GM18499 (cell line): Measurements from ENCODE around the gene DDX4.
"Not testable (repeated sequence)": the region's sequence is repeated elsewhere in the genome, so short reads cannot be mapped to it uniquely, and the experiment has no call there.

Source experiments
- ATAC-seq: cut with Tn5 transposase; IDR thresholded peaks from one replicate; pipeline ENCODE4 v1.9.1; 2021; ENCODE audit warnings: moderate number of reproducible peaks; ENCODE audit not compliant: insufficient read depth, unreplicated experiment

DDX4 gene

DNA sequence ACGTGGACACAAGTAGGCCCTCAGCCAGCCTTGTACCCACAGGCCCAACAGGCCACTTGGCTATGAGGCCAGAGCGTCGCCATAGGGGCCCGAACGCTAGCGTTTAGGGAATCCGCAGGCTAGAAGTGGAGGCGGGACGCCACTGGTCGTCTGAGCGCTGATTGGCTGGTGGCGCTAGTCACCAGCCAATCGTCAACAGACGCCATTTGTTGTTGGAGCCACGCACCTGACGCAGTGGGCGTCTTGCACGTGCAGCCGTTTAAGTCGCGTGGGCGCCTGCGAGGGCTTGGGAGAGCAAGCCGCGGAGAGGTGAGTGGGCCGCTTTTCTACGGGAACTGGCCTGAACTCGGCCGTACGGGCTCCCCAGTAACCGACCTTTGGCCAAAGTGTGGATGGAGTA, at the start of gene DDX4:
TSS of gene DDX4 (plus strand) at position 269 of the 400 bp plus-strand sequence. CDS start 903 bp downstream, outside the sequence.
- ATAC-seq, result no peak

DNA sequence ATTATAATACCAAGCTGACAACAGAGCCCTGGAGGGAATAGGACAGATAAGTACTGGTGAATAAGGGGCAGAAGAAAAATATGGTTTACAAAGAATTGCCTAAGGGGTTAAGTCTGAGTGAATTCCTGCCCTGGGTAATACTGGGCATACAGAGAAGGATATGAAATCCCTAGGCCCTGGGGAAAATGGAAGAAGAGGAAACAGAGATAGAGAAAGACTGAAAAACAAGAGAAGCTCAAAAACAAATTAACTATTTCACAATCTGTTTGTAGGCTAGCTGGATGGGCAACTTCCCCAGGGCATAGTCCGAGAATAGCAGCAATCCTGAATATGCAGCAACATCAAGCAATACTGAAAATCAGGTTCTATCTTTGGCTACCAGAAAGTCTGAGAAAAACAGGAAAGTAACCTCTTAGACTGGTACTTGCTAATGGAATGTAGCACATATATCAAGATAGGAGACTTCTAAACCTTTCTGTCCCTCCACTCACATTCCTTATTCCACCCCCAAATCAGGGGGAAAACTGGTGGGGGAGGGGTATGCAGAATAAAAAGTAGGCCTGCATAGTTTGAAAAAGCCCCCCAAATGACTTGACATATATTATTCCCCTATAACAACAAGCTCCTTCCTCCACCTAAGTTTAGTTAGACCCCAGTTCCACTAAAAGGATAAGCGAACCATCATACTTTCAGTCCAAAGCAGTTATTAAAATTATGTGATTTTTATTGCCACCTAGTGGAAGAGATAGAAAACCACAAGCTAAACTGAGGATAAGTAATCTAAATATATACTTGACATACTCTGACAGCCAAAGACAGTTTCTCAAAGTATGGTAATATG, 46.4 kb upstream of the DDX4 start:
- no peak for ATAC-seq

DNA sequence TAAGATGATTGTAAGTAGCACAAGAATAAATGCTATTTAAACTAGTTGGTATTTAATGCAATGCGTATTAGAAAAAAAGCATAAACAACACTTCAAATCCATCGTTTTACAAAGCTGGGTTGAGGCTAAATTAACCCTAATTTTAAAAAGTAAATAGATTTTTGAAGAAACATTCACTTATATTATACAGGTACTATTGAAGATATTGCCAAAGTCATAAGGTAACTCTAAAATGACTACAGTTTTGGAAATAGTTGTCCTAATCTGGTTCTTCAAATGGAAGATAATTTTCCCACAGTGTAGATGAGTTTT, 45.8 kb upstream of the DDX4 start:
- no peak for ATAC-seq

DNA sequence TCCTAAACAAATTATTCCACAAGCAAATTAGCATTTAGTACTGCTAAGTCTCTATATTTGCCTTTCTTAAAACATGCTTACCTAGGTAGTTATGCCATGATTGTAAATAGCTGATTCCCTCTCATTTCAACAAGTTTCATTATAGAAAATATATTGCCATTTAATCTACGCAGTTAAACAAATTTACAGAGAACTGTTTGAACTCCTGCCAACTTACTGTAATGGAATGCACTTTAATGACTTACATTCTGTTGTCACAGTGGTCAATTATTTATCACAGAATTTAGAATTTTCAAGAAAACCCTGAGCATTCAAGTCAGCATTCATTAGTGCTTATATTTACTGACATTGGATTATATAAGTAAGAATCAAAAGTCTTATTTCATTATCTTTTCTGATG, 45.4 kb upstream of the DDX4 start:
- ATAC-seq, result no peak

DNA sequence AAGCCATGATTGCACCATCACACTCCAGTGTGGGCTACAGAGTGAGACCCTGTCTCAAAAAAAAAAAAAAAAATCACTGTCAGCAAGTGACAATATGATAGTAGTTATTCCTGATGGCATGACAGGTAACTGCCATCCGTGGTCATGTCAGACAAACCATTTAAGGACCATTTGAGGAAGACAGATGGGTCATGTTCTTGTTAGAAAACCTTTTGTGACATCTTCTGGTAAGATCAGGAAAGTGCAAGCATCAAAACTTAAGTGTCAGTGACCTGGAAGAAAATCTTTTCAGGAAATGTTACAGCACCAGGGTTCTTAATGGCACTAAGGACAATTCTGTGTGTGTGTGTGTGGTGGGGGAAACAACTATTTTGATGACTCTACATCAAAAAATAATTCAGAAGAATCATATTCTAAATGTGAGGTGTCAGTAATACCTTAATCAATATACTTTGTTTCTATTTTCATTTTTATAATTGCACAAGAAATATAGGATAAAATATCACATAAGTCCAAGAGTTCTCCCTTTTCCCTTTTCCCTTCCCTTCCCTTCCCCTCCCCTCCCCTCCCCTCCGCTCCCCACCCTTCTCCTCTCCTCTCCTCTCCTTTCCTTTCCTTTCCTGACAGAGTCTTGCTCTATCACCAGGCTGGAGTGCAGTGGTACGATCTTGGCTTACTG, 43.6 kb upstream of the DDX4 start:
- ATAC-seq, result no peak

DNA sequence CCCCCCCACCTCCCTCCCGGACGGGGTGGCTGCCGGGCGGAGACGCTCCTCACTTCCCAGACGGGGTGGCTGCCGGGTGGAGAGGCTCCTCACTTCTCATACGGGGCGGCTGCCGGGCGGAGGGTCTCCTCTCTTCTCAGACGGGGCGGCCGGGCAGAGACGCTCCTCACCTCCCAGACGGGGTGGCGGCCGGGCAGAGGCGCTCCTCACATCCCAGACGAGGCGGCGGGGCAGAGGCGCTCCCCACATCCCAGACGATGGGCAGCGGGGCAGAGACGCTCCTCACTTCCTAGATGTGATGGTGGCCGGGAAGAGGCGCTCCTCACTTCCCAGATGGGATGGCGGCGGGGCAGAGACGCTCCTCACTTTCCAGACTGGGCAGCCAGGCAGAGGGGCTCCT, 41.2 kb upstream of the DDX4 start:
- not testable (repeated sequence) for ATAC-seq

DNA sequence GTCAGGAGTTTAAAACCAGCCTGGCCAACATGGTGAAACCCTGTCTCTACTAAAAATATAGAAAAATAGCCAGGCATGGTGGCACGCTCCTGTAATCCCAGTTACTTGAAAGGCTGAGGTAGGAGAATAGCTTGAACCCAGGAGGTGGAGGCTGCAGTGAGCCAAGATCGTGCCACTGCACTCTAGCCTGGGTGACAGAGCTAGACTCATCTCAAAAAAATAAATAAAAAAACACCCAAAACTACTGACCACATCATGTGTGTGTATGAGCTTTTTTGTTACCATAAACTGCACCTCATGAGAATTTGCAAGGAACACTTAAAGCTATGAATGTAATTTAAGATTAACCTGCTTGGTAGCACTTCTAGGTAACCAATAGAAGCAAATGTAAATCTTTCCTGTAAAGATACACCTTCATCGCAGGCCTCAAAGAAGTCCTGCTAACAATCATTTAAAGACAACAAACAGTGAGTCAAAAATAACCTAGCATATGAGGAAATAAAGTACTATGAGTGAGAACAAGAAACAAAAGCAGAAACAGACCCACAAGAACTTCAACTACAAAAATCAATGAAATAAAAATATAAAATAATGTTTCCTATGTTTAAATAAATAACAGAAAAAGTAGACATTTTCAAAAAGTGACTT, 38.7 kb upstream of the DDX4 start:
- no peak for ATAC-seq

DNA sequence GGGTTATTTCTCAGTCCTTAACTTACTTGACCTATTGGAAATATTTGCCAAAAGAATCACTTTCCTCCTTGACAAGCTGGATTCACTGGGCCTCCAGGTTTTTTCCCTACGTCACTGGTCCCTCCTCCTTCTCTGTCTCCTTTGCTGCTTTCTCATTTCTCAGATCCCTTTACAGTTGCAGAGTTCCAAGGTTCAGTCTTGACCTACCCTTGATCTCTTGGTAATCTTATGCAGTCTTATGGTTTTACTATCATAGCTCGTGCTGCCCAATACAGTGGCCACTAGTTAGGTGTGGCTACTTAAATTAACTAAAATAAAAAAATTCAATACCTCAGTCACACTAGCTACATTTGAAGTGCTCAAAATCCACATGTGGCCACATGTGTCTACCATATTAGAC, 37.1 kb upstream of the DDX4 start:
- ATAC-seq, result no peak

DNA sequence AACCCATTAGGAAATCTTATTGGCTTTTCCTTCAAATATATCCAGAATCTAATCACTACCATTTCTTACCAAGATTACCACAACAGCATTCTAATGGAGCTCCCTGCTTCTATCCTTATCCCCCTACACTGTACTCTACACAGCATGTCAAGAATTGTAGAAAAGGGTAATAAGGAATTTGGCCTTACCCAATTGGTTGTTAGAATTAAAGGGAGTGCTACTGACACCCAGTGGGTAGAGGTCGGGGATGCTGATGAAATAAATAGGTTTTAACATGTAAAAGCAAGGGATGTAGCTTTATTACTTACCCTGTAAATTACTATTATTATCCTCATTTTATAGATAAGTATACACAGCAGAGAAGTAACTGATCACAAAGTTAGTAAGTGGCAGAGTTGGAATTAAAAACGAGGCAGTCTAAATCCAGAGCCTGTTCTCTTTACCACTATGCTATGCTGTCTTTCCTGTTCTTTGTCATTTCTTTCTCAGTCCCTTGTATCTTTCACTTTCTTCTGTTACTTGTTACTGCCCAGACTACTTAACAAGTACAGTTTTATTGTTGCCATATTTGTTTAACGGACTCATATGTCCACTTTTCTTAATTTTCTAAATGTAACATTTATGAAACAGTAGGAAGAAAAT, 36.3 kb upstream of the DDX4 start:
- ATAC-seq, result no peak

DNA sequence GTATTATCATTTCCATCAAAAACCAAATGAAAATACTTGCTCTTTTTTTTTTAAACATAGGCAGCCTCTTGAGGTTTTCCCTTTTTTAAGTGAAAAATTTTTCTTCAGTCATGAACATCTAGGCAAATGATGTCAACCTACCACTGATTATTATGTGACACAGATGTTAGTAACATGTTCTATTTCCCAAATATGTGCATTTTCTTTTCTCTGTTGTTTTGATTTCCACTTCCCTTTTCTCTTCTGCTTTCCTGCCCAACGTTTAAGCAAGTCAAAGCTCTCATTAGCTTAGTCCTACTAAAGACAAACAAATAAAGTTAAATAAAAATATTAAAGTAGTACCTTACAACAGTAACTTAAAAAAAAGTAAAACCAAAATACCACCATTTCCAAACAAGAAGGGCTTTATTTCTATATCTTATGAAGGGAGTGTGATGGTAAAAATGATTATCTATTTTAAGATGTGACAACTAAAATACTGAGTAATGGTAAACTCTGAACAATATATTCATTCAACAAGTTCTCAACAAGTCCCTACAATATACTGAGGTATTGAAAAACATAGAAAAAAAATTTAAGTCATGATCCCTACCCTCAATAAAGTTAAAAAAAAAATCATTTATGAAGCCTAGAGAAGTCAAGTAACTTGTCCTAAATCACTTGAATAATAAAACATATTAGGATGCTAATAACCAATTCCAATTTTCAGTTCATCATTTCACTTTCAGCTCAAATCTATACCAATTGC, 35.1 kb upstream of the DDX4 start:
- ATAC-seq, result no peak

DNA sequence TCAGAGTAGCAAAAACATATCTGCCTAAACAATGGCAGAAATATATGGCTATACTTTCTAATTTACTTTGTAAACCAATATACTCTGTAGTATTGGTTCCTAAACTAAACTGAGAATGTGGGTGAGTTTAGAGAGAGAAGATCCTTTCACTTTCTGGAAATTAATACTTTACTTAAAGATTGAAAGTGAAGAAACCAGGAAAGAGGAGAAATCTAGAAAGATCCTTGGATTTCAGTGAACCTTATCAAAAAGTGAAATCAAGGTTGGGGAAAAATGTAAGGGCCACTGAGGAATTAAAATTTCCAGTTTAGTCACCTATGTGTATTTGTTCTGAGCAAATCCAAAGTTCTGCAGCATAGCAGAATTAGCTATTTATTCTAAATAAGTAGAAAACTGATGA, 31.6 kb upstream of the DDX4 start:
- no peak for ATAC-seq

DNA sequence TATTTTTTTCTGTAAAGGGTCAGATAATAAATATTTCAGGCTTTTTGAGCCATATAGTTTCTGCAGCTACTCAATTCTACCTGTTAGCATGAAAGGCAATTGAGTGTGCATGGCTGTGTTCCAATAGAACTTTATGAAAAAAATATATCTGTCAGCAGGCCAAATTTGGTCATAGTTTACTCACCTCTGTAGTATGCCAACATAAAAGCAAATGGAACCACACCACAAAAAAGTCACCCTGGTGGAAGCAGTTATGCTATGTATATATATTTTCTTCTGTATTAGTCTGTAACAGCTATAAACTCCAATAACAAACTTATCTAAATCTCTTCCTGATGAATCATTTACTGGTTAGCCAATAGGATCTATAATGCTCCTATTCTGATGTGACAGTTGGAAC, 29.1 kb upstream of the DDX4 start:
- no peak for ATAC-seq

DNA sequence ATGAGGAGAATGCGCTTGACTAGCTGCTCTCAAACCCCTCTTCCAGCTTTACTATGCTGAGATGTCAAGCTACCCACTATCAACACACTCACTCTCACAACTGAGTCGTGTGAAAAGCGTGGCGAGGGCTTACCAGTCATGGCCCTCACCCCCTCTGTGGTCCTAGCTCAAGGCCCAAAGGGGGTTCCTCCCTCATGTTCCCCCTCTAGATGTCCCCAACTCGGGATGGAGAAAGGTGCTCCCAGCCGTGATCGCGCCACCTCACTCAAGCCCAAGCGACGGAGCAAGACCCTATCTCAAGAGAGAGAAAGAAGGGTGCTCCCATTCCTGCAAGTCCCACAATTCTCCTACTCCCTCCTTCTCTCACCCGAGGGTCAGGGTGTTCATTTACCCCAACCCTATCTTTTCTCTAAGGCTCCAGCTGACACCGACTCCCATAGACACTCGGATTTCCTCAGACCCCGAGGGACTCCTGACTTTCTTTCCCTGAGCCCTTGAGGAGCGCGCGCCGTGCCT, 26.3 kb upstream of the DDX4 start:
- ATAC-seq, result no peak

DNA sequence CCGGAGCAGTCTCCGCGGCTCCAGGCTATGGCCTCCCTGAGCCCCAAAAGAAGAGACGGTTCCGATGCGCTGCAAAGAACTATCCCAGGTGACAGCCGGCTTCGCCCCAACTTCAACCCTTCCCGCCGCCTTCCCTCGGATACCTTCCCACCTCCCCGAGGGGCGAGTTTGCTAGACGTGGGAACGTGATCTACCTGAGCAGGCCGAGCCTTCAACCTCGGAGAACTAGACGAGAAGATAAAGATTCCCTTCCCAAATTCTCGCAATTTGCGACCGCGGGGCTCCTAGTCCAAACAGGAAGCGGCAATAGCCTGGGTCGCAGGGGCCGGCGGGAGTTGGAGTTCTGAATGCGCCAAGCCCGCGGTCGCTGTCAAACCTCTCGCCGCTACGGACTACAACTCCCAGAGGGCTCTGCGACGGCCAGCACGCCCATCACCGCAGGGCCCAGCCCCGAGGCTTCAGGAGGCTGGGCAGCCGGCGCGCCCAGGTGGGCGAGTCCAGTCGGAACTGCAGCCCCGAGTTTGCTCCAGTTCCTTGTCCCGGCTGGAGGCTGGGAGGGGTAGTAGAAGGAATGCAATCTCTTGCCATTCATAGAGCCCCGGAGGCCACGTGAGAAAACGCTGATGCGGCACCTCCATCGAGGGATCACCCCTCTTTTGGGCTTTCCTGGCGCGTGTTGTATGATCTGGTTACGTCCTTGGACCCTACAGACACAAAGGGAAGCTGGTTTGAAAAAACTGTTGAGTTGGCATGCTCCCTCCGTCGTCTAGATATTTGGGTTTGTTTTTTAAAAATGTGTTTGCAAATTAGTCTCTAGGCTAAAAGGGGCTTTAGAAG, 25.6 kb upstream of the DDX4 start, which contains the start of gene SLC38A9:
TSS of gene SLC38A9 (minus strand) at position 302 of the 837 bp plus-strand sequence. CDS start 14,366 bp downstream, outside the sequence.
- ATAC-seq, result peak; percentile 97

DNA sequence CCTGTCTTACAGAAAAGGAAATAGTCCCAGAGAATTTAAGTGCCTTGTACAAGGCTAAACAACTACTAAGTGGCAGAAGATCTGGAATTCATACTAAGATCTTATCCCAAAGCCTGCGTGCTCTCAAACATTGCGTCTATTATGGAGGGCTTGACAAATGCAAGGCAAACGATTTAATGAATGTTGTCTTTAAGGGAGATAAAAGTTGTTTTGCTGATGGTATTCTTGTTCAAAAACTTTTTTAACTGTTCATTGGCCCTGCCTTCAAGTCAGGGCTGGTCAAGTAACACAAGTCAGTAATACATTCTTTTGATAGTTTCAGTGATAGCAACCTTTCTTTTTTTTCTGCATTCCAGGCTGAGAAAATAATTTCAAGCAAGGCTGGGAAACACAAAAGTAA, 24.0 kb upstream of the DDX4 start:
- ATAC-seq, result no peak

DNA sequence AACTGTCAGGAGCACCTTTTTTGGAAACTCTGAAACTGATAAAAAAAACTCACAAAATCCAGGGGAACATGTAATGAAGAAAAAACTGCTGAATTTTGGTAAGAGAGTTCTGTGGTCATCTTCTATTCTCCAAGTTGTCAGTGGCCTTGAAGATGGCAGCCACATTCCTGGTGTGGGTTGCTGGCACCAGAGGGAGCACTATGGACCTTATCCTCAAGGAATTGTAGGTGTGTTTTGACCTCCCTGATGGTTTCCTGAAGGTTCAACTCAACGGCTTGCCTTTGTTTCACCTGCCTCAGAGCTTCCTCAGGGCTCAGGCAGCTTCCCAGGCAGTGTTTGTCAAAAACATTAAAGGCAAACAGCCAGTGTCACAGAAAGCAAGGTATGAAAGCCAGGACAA, 23.5 kb upstream of the DDX4 start:
- no peak for ATAC-seq

DNA sequence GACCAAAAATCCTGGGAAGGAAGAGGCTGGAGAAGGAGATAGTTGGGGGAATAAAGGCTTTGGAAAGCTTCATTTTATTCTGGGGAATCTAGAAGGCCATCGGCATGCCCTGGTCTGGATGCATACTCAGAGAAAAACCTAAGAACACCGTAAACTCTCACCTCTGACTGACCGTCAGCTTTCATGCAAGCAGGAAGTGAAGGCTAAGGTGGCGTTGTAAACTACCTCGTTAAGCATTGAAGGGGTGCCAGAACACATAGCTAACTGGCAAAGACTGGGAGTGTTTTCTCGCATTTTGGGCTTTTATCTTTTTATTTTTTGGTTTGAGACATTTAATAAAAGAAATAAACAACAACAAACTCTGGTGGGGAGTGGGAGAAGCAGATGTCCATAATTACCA, 23.1 kb upstream of the DDX4 start:
- no peak for ATAC-seq

DNA sequence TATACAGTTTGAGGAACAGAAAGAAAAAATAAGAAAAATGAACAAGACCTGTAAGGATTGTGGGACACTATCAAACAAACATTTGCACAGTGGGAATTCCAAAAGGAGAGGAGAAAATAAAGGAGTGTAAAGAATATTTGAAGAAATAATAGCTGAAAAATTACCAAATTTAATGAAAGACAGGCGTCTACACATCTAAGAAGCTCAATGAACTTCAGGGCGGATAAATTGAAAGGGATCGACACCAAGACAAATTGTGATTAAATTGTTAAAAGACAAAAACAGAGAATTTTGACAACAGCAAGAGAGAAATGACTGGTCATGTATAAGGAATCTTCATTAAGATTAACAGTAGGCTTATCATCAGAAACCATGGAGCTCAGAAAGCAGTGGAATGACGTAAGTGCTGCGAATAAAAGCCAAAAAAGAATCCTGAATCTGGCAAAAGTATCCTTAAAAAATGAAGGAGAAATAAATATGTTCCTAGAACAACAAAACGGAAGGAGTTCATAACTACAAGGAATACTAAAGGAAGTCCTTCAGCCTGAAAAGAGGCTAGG, 22.3 kb upstream of the DDX4 start:
- ATAC-seq, result no peak

DNA sequence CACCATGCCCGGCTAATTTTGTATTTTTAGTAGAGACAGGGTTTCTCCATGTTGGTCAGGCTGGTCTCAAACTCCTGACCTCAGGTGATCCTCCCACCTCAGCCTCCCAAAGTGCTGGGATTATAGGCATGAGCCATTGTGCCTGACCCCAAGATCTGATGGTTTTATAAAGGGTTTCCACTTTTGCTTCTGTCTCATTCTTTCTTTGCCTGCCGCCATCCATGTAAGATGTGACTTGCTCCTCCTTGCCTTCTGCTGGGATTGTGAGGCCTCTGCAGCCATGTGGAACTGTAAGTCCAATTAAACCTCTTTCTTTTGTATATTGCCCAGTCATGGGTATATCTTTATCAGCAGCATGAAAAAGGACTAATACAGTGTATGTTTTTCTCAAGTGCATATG, 18.8 kb upstream of the DDX4 start:
- ATAC-seq, result not testable (repeated sequence)
